Subcutaneous adipose tissue (tissue), 4 donors: ENCODE measurements around the gene CPT1A. TPM values are rescaled to one million over a fixed set of nuclear protein-coding genes. Genes with fewer than 3 reads are reported as not detected.

ENCODE experiments used
- total RNA-seq, 4 donors: library from RNA; depleted of rRNA; stranded (reverse); fragments of >200 nt; gene quantifications; one replicate each; pipeline ENCODE4 v1.1.0, GENCODE V29; 2016
- TF ChIP-seq, protein P1 (sequence below): fragments of 450-650 bp; IDR thresholded peaks from one replicate; pipeline ENCODE4 v1.5.1; 2016; ENCODE audit warnings: low read depth, mild to moderate bottlenecking, control low read depth, antibody characterized with exemption, moderate library complexity

The CPT1A gene
- 10 to 100 TPM; 26.6 to 47.9 (median 35.8) TPM for total RNA-seq

GRCh38 chr11:68841718-68842426, at the start of gene CPT1A:
TSS of gene CPT1A (minus strand) at chr11:68841916. CDS start at chr11:68815474, 26,442 bp downstream.
- TF ChIP-seq, protein P1, sequence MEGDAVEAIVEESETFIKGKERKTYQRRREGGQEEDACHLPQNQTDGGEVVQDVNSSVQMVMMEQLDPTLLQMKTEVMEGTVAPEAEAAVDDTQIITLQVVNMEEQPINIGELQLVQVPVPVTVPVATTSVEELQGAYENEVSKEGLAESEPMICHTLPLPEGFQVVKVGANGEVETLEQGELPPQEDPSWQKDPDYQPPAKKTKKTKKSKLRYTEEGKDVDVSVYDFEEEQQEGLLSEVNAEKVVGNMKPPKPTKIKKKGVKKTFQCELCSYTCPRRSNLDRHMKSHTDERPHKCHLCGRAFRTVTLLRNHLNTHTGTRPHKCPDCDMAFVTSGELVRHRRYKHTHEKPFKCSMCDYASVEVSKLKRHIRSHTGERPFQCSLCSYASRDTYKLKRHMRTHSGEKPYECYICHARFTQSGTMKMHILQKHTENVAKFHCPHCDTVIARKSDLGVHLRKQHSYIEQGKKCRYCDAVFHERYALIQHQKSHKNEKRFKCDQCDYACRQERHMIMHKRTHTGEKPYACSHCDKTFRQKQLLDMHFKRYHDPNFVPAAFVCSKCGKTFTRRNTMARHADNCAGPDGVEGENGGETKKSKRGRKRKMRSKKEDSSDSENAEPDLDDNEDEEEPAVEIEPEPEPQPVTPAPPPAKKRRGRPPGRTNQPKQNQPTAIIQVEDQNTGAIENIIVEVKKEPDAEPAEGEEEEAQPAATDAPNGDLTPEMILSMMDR = no peak

GRCh38 chr11:68890490-68891231, 48.9 kb upstream of the CPT1A start:
- TF ChIP-seq, protein P1 = no peak

GRCh38 chr11:68889948-68890446, 48.3 kb upstream of the CPT1A start:
- TF ChIP-seq, protein P1 = no peak

DNA sequence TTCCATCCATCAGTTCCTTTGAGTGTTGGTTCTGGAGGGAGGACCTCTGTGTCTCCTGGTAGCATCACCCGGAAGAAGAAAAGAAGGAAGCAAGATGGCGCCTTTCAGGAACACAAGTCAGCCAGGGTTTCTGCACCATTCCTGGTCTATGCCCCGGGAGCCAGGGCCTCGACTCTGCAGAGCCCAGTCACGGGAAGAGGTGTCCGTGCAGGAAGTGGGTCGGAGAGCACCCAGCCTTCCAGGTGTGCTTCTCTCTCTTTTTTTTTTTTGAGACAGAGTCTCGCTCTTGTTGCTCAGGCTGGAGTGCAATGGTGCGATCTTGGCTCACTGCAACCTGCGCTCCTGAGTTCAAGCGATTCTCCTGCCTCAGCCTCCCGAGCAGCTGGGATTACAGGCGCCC, 40.7 kb upstream of the CPT1A start:
- TF ChIP-seq, protein P1 = no peak

GRCh38 chr11:68881320-68881719, 39.6 kb upstream of the CPT1A start:
- TF ChIP-seq, protein P1 = no peak

GRCh38 chr11:68880851-68881250, 39.1 kb upstream of the CPT1A start:
- TF ChIP-seq, protein P1 = no peak

GRCh38 chr11:68878022-68878421, 36.3 kb upstream of the CPT1A start:
- TF ChIP-seq, protein P1 = no peak
